ENCODE data around the gene EDN1. TPM values are rescaled to one million over a fixed set of nuclear protein-coding genes. Genes with fewer than 3 reads are reported as not detected.

EDN1 gene
- total and polyA plus RNA-seq, 3 donors from 2014 or later: 6.4 to 18.4 (median 12.8) TPM

DNA sequence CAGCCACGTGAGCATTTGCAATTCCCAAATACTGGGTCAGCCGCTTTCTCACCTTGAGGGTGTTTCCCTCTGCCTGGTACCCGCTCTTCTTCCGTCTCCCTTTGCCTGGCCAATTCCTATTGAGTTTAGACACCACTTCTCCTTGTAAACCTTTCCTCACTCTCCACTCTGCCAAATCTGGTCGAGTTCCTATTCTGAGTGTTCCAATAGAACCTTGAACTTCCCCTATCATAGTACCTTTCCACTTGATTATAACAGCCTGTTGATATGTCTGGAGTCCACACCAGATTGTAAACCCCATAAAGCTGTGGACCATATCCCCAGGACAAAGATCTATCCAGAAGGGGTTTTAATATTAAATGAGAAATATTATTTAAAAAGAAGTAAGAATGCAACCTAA, 36.0 kb upstream of the EDN1 start:
- no peaks in the 10 kb centered on the region for H3K4me1 ChIP-seq
- H3K4me3 ChIP-seq: no peak overlapping the region
- H3K27ac ChIP-seq: no peak overlapping the region
- no peak for DNase-seq
- intact Hi-C loops (cut with DNase I; ENCODE audit: low total_unique reads): no loop called here
- WGBS, 2 donors: 81 to 86% methylated on average over 5 of the region's 5 CpGs
- H3K36me3 ChIP-seq (ENCODE audit: low read depth, missing control alignments): no peaks in the 10 kb centered on the region
- H3K27me3 ChIP-seq: no peaks in the 10 kb centered on the region
- TF ChIP-seq, protein P1, sequence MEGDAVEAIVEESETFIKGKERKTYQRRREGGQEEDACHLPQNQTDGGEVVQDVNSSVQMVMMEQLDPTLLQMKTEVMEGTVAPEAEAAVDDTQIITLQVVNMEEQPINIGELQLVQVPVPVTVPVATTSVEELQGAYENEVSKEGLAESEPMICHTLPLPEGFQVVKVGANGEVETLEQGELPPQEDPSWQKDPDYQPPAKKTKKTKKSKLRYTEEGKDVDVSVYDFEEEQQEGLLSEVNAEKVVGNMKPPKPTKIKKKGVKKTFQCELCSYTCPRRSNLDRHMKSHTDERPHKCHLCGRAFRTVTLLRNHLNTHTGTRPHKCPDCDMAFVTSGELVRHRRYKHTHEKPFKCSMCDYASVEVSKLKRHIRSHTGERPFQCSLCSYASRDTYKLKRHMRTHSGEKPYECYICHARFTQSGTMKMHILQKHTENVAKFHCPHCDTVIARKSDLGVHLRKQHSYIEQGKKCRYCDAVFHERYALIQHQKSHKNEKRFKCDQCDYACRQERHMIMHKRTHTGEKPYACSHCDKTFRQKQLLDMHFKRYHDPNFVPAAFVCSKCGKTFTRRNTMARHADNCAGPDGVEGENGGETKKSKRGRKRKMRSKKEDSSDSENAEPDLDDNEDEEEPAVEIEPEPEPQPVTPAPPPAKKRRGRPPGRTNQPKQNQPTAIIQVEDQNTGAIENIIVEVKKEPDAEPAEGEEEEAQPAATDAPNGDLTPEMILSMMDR (IDR thresholded peaks at IDR 0.05): no peak
- TF ChIP-seq POLR2A (IDR thresholded peaks at IDR 0.05): no peak
- no peaks in the 10 kb centered on the region for H3K9me3 ChIP-seq

DNA sequence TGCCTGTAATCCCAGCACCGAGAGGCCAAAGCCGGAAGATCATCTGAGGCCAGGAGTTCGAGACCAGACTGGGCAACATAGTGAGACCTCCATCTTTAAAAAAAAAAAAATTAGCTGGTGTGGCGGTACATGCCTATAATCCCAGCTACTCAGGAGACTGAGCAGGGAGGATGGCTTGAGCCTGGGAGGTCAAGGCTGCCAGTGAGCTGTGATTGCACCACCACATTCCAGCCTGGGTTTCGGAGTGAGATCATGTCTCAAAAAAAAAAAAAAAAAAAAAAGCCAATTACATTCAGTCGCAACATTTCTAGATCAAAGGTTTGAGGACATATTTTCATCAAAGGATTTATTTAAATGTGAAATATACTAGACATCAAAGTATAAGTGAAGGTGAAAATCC, 32.0 kb upstream of the EDN1 start:
- 95 to 96% methylated on average over 6 of the region's 6 CpGs for WGBS, 2 donors
- DNase-seq: no peak
- Histone ChIP-seq H3K4me3 (no peak overlapping the region), H3K27ac (no peak overlapping the region), H3K4me1 (peaks cover 8% of the 10 kb centered on the region), H3K27me3 (no peaks in the 10 kb centered on the region), H3K9me3 (no peaks in the 10 kb centered on the region), H3K36me3 (ENCODE audit: low read depth, missing control alignments) (no peaks in the 10 kb centered on the region)
- TF ChIP-seq POLR2A (IDR thresholded peaks at IDR 0.05): no peak
- TF ChIP-seq, protein P1 (IDR thresholded peaks at IDR 0.05): no peak
- intact Hi-C loops (cut with DNase I; ENCODE audit: low total_unique reads): no loop called here

DNA sequence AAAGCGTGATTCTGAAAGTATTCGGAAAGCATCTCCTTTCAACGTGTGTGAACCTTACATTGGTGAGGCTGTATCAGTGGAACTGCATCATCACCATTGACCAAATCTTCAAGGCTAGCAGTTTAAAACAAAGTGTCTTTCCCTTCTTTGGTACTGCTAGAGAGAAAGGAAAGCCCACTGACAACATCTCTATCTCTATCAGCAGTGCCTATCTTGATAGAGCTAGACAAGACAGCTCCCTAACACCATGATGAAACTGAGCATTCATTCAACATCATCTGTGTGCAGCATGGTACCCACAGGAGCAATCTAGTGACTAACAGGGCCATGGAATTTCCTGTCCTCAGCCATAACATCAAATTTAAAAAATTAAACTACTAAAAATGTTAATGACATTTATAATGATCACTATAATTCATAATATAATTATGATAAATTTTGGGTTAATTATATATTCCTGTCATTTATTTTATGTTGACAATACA, 31.5 kb upstream of the EDN1 start:
- Histone ChIP-seq H3K9me3 (no peaks in the 10 kb centered on the region), H3K27ac (no peak overlapping the region), H3K27me3 (no peaks in the 10 kb centered on the region), H3K4me3 (no peak overlapping the region), H3K4me1 (peaks cover 8% of the 10 kb centered on the region), H3K36me3 (ENCODE audit: low read depth, missing control alignments) (no peaks in the 10 kb centered on the region)
- intact Hi-C loops (cut with DNase I; ENCODE audit: low total_unique reads): no loop called here
- no peak for TF ChIP-seq POLR2A (IDR thresholded peaks at IDR 0.05)
- TF ChIP-seq, protein P1 (IDR thresholded peaks at IDR 0.05): no peak
- DNase-seq: no peak
- WGBS, 2 donors: 89 to 93% methylated on average over 3 of the region's 3 CpGs

DNA sequence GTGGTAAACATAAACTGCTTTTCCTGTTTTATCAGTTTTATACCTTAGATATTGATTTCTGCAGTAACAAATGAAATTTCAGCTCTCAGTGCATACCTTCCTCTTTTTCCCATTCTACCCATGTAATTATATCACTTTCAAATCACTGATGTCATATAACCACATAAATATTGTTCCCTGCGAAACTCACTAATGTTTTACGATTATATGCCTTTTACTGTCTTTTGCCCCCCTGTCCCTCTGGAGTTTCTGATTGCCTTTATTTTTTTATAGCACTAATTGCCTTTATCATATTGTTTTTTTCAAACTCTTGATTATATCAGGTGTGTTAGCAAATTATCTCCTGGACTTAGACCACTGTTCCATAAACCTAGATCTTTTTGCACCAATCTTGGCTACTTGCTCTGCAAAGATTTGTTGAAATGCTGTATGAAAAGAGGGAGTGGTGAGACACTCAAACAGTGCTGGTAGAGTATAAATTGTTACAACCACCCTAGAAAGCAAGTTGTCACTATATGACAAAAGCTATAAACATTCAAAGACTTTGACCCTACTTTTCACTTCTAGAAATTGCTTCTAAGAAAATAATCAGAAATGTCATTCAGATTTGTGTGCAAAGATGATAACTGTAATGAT, 29.6 kb upstream of the EDN1 start:
- Histone ChIP-seq H3K9me3 (no peaks in the 10 kb centered on the region), H3K4me3 (no peak overlapping the region), H3K27ac (no peak overlapping the region), H3K4me1 (peaks cover 8% of the 10 kb centered on the region), H3K36me3 (ENCODE audit: low read depth, missing control alignments) (no peaks in the 10 kb centered on the region), H3K27me3 (no peaks in the 10 kb centered on the region)
- DNase-seq: no peak
- TF ChIP-seq, protein P1 (IDR thresholded peaks at IDR 0.05): no peak
- no peak for TF ChIP-seq POLR2A (IDR thresholded peaks at IDR 0.05)
- WGBS, 2 donors: 82 to 89% methylated on average over 2 of the region's 2 CpGs
- intact Hi-C loops (cut with DNase I; ENCODE audit: low total_unique reads): no loop called here

DNA sequence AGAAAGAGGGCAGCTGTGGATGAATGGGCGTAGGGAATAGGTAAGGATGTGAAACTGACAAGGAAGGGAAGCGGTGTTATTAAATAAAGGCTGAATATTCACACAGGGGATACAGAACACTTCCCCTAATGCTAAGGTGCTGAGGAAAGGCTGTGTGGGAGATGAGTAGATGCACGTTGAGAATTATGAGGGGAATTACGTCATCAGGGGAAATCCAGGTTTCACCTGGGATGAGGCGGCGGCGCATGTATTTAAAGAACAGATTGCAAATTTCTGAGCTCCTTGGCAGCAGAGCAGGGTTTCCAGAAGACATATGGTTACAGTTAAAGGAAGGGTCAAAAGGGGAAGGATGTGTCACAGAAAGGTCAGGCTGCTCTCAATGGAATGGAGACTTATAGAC, 28.7 kb upstream of the EDN1 start:
- Histone ChIP-seq H3K4me3 (peak overlapping the region in 1 of 2 donors; percentile 8), H3K9me3 (no peaks in the 10 kb centered on the region), H3K4me1 (peaks cover 8% of the 10 kb centered on the region), H3K27ac (no peak overlapping the region), H3K27me3 (no peaks in the 10 kb centered on the region), H3K36me3 (ENCODE audit: low read depth, missing control alignments) (no peaks in the 10 kb centered on the region)
- no peak for TF ChIP-seq POLR2A (IDR thresholded peaks at IDR 0.05)
- TF ChIP-seq, protein P1 (IDR thresholded peaks at IDR 0.05): no peak
- intact Hi-C loops (cut with DNase I; ENCODE audit: low total_unique reads): no loop called here
- WGBS, 2 donors: 53 to 73% methylated on average over 7 of the region's 7 CpGs
- DNase-seq: no peak

All from testis (tissue), 3 donors.